Prostate gland (tissue), 2 donors: Measurements from ENCODE around the gene TNFRSF6B. TPM values are rescaled to one million over a fixed set of nuclear protein-coding genes. Genes with fewer than 3 reads are reported as not detected.
"Not testable (repeated sequence)": the region's sequence is repeated elsewhere in the genome, so short reads cannot be mapped to it uniquely, and the experiment has no call there.

Source experiments
- DNase-seq: peaks from one replicate; pipeline ENCODE4 v3.0.0-alpha.2; 2019; ENCODE audit warnings: low spot score
- H3K27ac ChIP-seq, 2 donors: fragments of 200-600 bp; sonication (generic); 2 replicates each; pipeline ENCODE4 v1.5.1; 2017 to 2019
- H3K27me3 ChIP-seq: fragments of 200-600 bp; sonication (generic); replicated peaks from 2 replicates; pipeline ENCODE4 v1.5.1; 2019; ENCODE audit not compliant: insufficient read depth
- H3K36me3 ChIP-seq, 2 donors: fragments of 200-600 bp; sonication (generic); 1 replicate in 1 of 2; 2 replicates in 1 of 2; pipeline versions ENCODE4 v1.5.1 to v1.8.1; 2017 to 2019
- H3K4me1 ChIP-seq: fragments of 200-600 bp; sonication (generic); replicated peaks from 2 replicates; pipeline ENCODE4 v1.5.1; 2019
- H3K4me3 ChIP-seq, 2 donors: fragments of 200-600 bp; sonication (generic); 2 replicates each; pipeline ENCODE4 v1.5.1; 2017 to 2019
- H3K9me3 ChIP-seq: fragments of 200-600 bp; sonication (generic); 2 replicates; pipeline ENCODE4 v1.5.1; 2017
- CTCF ChIP-seq, 4 experiments: fragments of 200-600 bp in 2 of 4; fragments of 450-650 bp in 2 of 4; sonication (generic) in 2 of 4; IDR thresholded peaks; 1 replicate in 3 of 4; 2 replicates in 1 of 4; pipeline ENCODE4 v1.5.1; 2016 to 2019; ENCODE audit warnings: antibody characterized with exemption in 4 of 4, mild to moderate bottlenecking in 2 of 4, moderate library complexity in 2 of 4
- POLR2A ChIP-seq: fragments of 450-650 bp; IDR thresholded peaks from one replicate; pipeline ENCODE4 v1.6.1; 2016; ENCODE audit warnings: antibody characterized with exemption, mild to moderate bottlenecking
- POLR2AphosphoS5 ChIP-seq: sonication (generic); formaldehyde crosslinking; IDR thresholded peaks from one replicate; pipeline ENCODE4 v1.6.1; 2017; ENCODE audit warnings: antibody characterized with exemption
- WGBS: methylation state at CpG from one replicate; pipeline ENCODE4 v1.1.5; 2018; 5-methylcytosine and 5-hydroxymethylcytosine counted together
- intact Hi-C: fragments of 100-400 bp; cut with DNase I; formaldehyde crosslinking; loops from one replicate; pipeline ENCODE4 v1.14.2; 2022
- total RNA-seq, 2 donors: library from RNA; depleted of rRNA; stranded (reverse); fragments of >200 nt; gene quantifications; one replicate each; pipeline ENCODE4 v1.1.0, GENCODE V29; 2016

TNFRSF6B gene
- total RNA-seq, 2 donors from 2014 or later, result 6.7 to 12.2 TPM

- intact Hi-C loops, result no loop called here
- Histone ChIP-seq H3K4me1 (peaks cover 17% of the 10 kb centered on the region), H3K36me3 (no peaks in the 10 kb centered on the region), H3K27ac (no peak overlapping the region), H3K27me3 (no peaks in the 10 kb centered on the region), H3K4me3 (no peak overlapping the region), H3K9me3 (no peaks in the 10 kb centered on the region)
- TF ChIP-seq POLR2A, result no peak
- TF ChIP-seq POLR2AphosphoS5, result no peak
- no peak for TF ChIP-seq CTCF (IDR thresholded peaks at IDR 0.05)
- DNase-seq, result no peak
- 85% methylated on average over 12 of the region's 12 CpGs for WGBS
Observed at GRCh38 chr20:63711085-63711645, 14.7 kb downstream of the TNFRSF6B start.

- 98% methylated on average over 1 of the region's 1 CpG for WGBS
- no peak overlapping the region for H3K27ac ChIP-seq
- H3K4me3 ChIP-seq, result no peak overlapping the region
- no peaks in the 10 kb centered on the region for H3K36me3 ChIP-seq
- H3K27me3 ChIP-seq, result no peaks in the 10 kb centered on the region
- DNase-seq, result no peak
- H3K9me3 ChIP-seq, result no peaks in the 10 kb centered on the region
- TF ChIP-seq POLR2AphosphoS5, result no peak
- TF ChIP-seq POLR2A, result no peak
- TF ChIP-seq CTCF (IDR thresholded peaks at IDR 0.05), result no peak
- peaks cover 9% of the 10 kb centered on the region for H3K4me1 ChIP-seq
- intact Hi-C loops, result no loop called here
Observed at GRCh38 chr20:63712191-63712590, 15.7 kb downstream of the TNFRSF6B start.

- TF ChIP-seq CTCF (IDR thresholded peaks at IDR 0.05) (no peak), POLR2A (no peak), POLR2AphosphoS5 (no peak)
- Histone ChIP-seq H3K27me3 (no peaks in the 10 kb centered on the region), H3K4me1 (no peaks in the 10 kb centered on the region), H3K36me3 (no peaks in the 10 kb centered on the region), H3K4me3 (no peak overlapping the region), H3K27ac (no peak overlapping the region), H3K9me3 (no peaks in the 10 kb centered on the region)
- DNase-seq, result no peak
- WGBS, result 98% methylated on average over 5 of the region's 5 CpGs
- intact Hi-C loops, result no loop called here
Observed at GRCh38 chr20:63714858-63715257, 18.4 kb downstream of the TNFRSF6B start.

- H3K36me3 ChIP-seq, result no peaks in the 10 kb centered on the region
Observed at GRCh38 chr20:63718996-63719395, 22.5 kb downstream of the TNFRSF6B start.

GRCh38 chr20:63722967-63723622 lies 26.6 kb downstream of the TNFRSF6B start:
- H3K36me3 ChIP-seq, DNase-seq, H3K27ac ChIP-seq, H3K4me3 ChIP-seq, H3K4me1 ChIP-seq, intact Hi-C loops, H3K9me3 ChIP-seq, H3K27me3 ChIP-seq: not testable (repeated sequence)
- 83% methylated on average over 2 of the region's 2 CpGs for WGBS

More at GRCh38 chr20:63718996-63719395, 22.5 kb downstream of the TNFRSF6B start:
- H3K4me1 ChIP-seq, result no peaks in the 10 kb centered on the region
- no peaks in the 10 kb centered on the region for H3K27me3 ChIP-seq
- no peaks in the 10 kb centered on the region for H3K9me3 ChIP-seq
- TF ChIP-seq CTCF (IDR thresholded peaks at IDR 0.05) (no peak), POLR2AphosphoS5 (no peak), POLR2A (no peak)
- WGBS, result 98% methylated on average over 2 of the region's 2 CpGs
- intact Hi-C loops, result no loop called here
- no peak overlapping the region for H3K27ac ChIP-seq
- no peak overlapping the region for H3K4me3 ChIP-seq
- no peak for DNase-seq

- H3K9me3 ChIP-seq, H3K4me3 ChIP-seq, intact Hi-C loops, H3K36me3 ChIP-seq, H3K27me3 ChIP-seq, H3K27ac ChIP-seq, H3K4me1 ChIP-seq, DNase-seq: not testable (repeated sequence)
- 92% methylated on average over 18 of the region's 18 CpGs for WGBS
Observed at GRCh38 chr20:63730189-63730733, 33.8 kb downstream of the TNFRSF6B start.
